Activated CD4-positive, alpha-beta T cell treated with anti-CD3 and anti-CD28 coated beads, Interleukin-2, amount 50 U/mL, for 4 hours (primary cell): ENCODE data around the gene MSL3B.

Experiments
- DNase-seq, 2 experiments: peaks; one replicate each; pipeline ENCODE4 v3.0.0-alpha.2; 2020

Gene MSL3B

GRCh38 chr2:233852056-233852455 is 16.1 kb downstream of the MSL3B start:
- no peak for DNase-seq

GRCh38 chr2:233851169-233851568 is 17.0 kb downstream of the MSL3B start:
- DNase-seq, result no peak

- DNase-seq, result no peak
Observed at GRCh38 chr2:233850745-233851144, 17.4 kb downstream of the MSL3B start.

GRCh38 chr2:233849607-233850271 is 18.4 kb downstream of the MSL3B start:
- DNase-seq, result no peak

GRCh38 chr2:233848276-233848675 is 19.9 kb downstream of the MSL3B start:
- DNase-seq, result no peak

- DNase-seq, result no peak
Observed at GRCh38 chr2:233847248-233847898, 20.8 kb downstream of the MSL3B start.

- no peak for DNase-seq
Observed at GRCh38 chr2:233846387-233847247, 21.6 kb downstream of the MSL3B start.

- DNase-seq, result no peak
Observed at GRCh38 chr2:233845301-233846060, 22.7 kb downstream of the MSL3B start.

GRCh38 chr2:233844836-233845235 is 23.4 kb downstream of the MSL3B start:
- DNase-seq, result no peak

GRCh38 chr2:233844064-233844807 is 23.9 kb downstream of the MSL3B start:
- no peak for DNase-seq

- DNase-seq, result no peak
Observed at GRCh38 chr2:233841183-233841582, 27.0 kb downstream of the MSL3B start.

GRCh38 chr2:233840520-233840919 is 27.7 kb downstream of the MSL3B start:
- no peak for DNase-seq

GRCh38 chr2:233839447-233839820 is 28.8 kb downstream of the MSL3B start:
- no peak for DNase-seq

GRCh38 chr2:233838726-233839446 is 29.3 kb downstream of the MSL3B start:
- DNase-seq, result no peak

GRCh38 chr2:233838251-233838650 is 29.9 kb downstream of the MSL3B start:
- DNase-seq, result no peak

- no peak for DNase-seq
Observed at GRCh38 chr2:233837694-233838229, 30.4 kb downstream of the MSL3B start.

GRCh38 chr2:233836359-233836758 is 31.8 kb downstream of the MSL3B start:
- no peak for DNase-seq

- DNase-seq, result no peak
Observed at GRCh38 chr2:233835230-233836186, 32.7 kb downstream of the MSL3B start.

- no peak for DNase-seq
Observed at GRCh38 chr2:233833345-233833744, 34.8 kb downstream of the MSL3B start.

- DNase-seq, result no peak
Observed at GRCh38 chr2:233832869-233833311, 35.3 kb downstream of the MSL3B start.
